ENCODE data around the gene UBE2M. TPM values are rescaled to one million over a fixed set of nuclear protein-coding genes. Genes with fewer than 3 reads are reported as not detected.
A peak's percentile ranks its signal among the peaks of the same experiment; 100 is the strongest.
"Not testable (repeated sequence)": the region's sequence is repeated elsewhere in the genome, so short reads cannot be mapped to it uniquely, and the experiment has no call there.

Gene UBE2M
- total and polyA plus RNA-seq, 4 experiments from 2014 or later = 12.4 to 58.3 (median 39.5) TPM

DNA sequence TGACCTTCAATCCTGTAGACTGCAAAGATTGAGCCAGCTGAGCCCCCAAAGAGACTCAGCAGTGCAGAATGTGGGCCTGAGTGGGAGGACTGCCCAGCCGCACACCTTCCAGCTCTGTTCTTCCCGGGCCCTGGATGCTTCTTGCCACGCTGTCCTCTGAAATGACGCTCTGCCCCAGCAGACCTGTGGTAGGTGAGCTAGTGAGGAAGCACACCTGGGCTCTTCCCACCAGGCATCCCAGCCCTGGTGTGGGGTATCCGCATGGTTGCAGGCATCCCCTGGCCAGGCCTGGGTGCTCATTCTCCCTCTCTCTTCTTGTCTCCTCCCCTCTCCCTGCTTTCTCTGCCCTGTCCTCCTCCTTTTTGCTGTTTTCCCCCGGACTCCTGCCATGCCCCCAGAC is 24.6 kb upstream of the UBE2M start:
- Mint-ChIP-seq H3K9me3 (no peaks in the 10 kb centered on the region), H3K4me3 (no peak overlapping the region), H3K27ac (peak overlapping the region in 2 of 7 donors; percentile 1 to 58), H3K36me3 (peaks cover 14 to 21% of the 10 kb centered on the region in 2 donors), H3K27me3 (no peaks in the 10 kb centered on the region), H3K4me1 (peaks cover 16 to 32% (median 26%) of the 10 kb centered on the region in 4 donors)
- POLR2A ChIA-PET (ENCODE audit: partially characterized antibody) = interaction anchor here (1.5 kb wide), 1 partner anchor 39 kb away, joined by 3 read pairs; the partner anchor contains the start of gene TRIM28
- CTCF ChIA-PET (ENCODE audit: partially characterized antibody) = interaction anchor here (13.2 kb wide), 1 partner anchor 65 kb away, joined by 260 read pairs; the partner anchor contains the start of genes SLC27A5 and ZBTB45
- no peaks in the 10 kb centered on the region for H3K27me3 ChIP-seq (ENCODE audit: insufficient read depth, low read length)
- no peaks in the 10 kb centered on the region for H3K9me3 ChIP-seq (ENCODE audit: control insufficient read depth in 1 of 2, low read length in 2 of 2)
- no peak overlapping the region for H3K27ac ChIP-seq (ENCODE audit: low read depth, low read length)
- no peak overlapping the region for H3K4me3 ChIP-seq (ENCODE audit: low read length in 2 of 2)
- peaks cover 10% of the 10 kb centered on the region for H3K36me3 ChIP-seq (ENCODE audit: insufficient read depth, low read length)
- DNase-seq = no peak
- intact Hi-C loops (cut with micrococcal nuclease) = no loop called here
- H3K4me1 ChIP-seq (ENCODE audit: insufficient read depth, low read length) = no peaks in the 10 kb centered on the region

GRCh38 chr19:58581227-58582141 is 23.1 kb upstream of the UBE2M start:
- ChIA-PET POLR2A (ENCODE audit: partially characterized antibody) (interaction anchor here (0.8 to 4.3 kb wide), 8 partner anchors 20 to 92 kb away, joined by 3 to 46 read pairs (median 4); partner anchors contain the start of genes UBE2M and ZBTB45), CTCF (ENCODE audit: partially characterized antibody) (interaction anchor here (1.0 to 13.2 kb wide), 10 partner anchors 19 to 363 kb away, joined by 3 to 260 read pairs (median 4); partner anchors contain the start of genes CHMP2A, SLC27A5, ZBTB45 and ZNF446)
- DNase-seq = peak; percentile 87 to 91 (median 88)
- H3K36me3 ChIP-seq (ENCODE audit: insufficient read depth, low read length) = peaks cover 10% of the 10 kb centered on the region
- no peaks in the 10 kb centered on the region for H3K9me3 ChIP-seq (ENCODE audit: control insufficient read depth in 1 of 2, low read length in 2 of 2)
- Mint-ChIP-seq H3K27ac (peak overlapping the region; percentile 55 to 94 (median 87)), H3K27me3 (no peaks in the 10 kb centered on the region), H3K9me3 (no peaks in the 10 kb centered on the region), H3K36me3 (peaks cover 14 to 21% of the 10 kb centered on the region in 2 donors), H3K4me1 (peaks cover 17 to 42% (median 27%) of the 10 kb centered on the region in 4 donors), H3K4me3 (peak overlapping the region in 1 of 8 donors; percentile 26)
- no peaks in the 10 kb centered on the region for H3K4me1 ChIP-seq (ENCODE audit: insufficient read depth, low read length)
- H3K4me3 ChIP-seq (ENCODE audit: low read length in 2 of 2) = no peak overlapping the region
- H3K27me3 ChIP-seq (ENCODE audit: insufficient read depth, low read length) = no peaks in the 10 kb centered on the region
- H3K27ac ChIP-seq (ENCODE audit: low read depth, low read length) = no peak overlapping the region
- intact Hi-C loops (cut with micrococcal nuclease) = loop anchor here (1.0 kb wide), 2 partner anchors 61 to 67 kb away; no protein-coding TSS in a partner anchor

DNA sequence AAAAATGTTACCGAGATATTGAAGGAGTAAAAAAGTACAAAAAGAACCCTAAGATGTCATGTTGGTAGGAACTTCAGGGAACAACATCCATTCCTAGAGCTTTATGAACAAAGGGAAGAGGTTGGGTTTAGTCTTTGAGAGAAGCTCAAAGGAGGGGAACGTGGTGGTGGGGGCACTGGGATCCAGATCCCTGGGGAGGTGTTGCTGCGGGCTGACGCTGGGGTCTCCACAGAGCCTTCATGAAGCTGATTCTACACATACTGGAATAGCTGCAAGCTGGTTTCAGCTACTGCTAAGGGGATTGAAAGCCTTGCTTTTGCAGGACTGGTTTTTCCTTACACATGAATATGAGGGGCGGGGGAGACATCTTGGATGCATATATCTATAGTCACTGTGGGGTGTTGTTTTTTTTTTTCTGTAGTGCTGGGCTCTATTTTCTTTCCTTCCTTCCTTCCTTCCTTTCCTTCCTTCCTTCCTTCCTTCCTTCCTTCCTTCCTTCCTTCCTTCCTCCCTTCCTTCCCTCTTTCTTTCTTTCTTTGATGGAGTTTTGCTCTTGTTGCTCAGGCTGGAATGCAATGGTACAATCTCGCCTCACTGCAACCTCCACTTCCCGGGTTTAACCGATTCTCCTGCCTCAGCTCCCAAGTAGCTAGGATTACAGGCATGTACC is 21.2 kb upstream of the UBE2M start:
- peaks cover 14 to 25% of the 10 kb centered on the region in 2 donors for H3K36me3 Mint-ChIP-seq
- H3K4me3 Mint-ChIP-seq = peak overlapping the region in 1 of 8 donors; percentile 20
- ChIA-PET POLR2A (ENCODE audit: partially characterized antibody) (interaction anchor here (1.1 to 4.3 kb wide), 3 partner anchors 60 to 104 kb away, joined by 3 to 46 read pairs (median 21); partner anchors contain the start of gene ZBTB45), CTCF (ENCODE audit: partially characterized antibody) (interaction anchor here (2.1 to 13.2 kb wide), 2 partner anchors 62 to 103 kb away, joined by 6 to 260 read pairs; partner anchors contain the start of genes SLC27A5, ZBTB45 and ZNF446)
- DNase-seq = no peak
- peaks cover 7% of the 10 kb centered on the region for H3K4me1 ChIP-seq (ENCODE audit: insufficient read depth, low read length)
- H3K27ac Mint-ChIP-seq = peak overlapping the region in 6 of 7 donors; percentile 3 to 96 (median 80)
- no peaks in the 10 kb centered on the region for H3K9me3 Mint-ChIP-seq
- no peak overlapping the region for H3K4me3 ChIP-seq (ENCODE audit: low read length in 2 of 2)
- intact Hi-C loops (cut with micrococcal nuclease) = no loop called here
- H3K27ac ChIP-seq (ENCODE audit: low read depth, low read length) = no peak overlapping the region
- H3K27me3 ChIP-seq (ENCODE audit: insufficient read depth, low read length) = no peaks in the 10 kb centered on the region
- H3K4me1 Mint-ChIP-seq = peaks cover 21 to 46% (median 29%) of the 10 kb centered on the region in 4 donors
- H3K27me3 Mint-ChIP-seq = no peaks in the 10 kb centered on the region
- H3K9me3 ChIP-seq (ENCODE audit: control insufficient read depth in 1 of 2, low read length in 2 of 2) = no peaks in the 10 kb centered on the region
- peaks cover 10% of the 10 kb centered on the region for H3K36me3 ChIP-seq (ENCODE audit: insufficient read depth, low read length)

DNA sequence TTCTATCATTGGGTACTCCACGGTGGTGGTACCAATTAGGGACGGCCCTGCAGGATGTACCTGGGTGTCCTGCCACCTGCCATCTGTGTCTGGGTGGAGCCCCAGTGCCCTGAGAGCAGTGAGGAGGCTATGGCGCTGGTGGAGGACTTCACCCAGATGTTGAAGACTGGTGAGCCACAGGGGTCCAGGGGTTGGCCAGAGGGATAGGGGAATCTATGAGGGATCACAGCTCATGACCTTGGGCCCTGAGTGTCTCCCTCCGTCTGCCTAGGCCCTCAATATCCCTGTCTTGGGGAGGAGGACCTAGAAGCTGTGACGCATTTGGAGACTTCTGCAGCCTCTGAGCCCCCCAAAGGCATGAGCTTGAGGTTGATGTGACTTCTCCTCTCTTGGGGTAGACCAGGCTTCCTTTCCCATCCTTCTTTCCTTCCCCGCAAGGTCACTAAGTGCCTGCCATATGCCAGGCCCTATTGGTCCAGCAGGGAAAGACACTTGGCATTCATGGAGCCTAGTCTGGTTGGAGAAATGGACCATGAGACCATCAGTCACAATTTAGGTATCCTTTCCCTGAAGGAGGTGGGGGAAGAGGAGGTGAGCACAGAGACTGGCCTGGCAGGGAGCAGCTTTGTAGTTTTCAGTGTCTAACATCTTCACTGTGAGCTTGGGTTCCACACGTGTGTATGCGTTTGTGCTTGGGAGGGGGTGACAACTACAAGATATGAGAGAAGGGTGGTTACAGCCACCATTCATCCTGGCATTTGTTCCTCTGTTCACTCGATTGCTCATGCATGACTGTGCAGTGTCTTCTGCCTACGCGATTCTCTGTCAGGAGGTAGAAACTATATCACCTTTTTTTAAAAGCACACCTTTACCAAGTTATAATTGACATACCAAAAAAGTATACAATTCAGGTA is 19.9 kb upstream of the UBE2M start:
- no peak overlapping the region for H3K27ac ChIP-seq (ENCODE audit: low read depth, low read length)
- H3K36me3 ChIP-seq (ENCODE audit: insufficient read depth, low read length) = peaks cover 8% of the 10 kb centered on the region
- peaks cover 28 to 59% (median 40%) of the 10 kb centered on the region in 4 donors for H3K4me1 Mint-ChIP-seq
- POLR2A ChIA-PET (ENCODE audit: partially characterized antibody) = interaction anchor here (4.1 to 4.3 kb wide), 2 partner anchors 58 to 65 kb away, joined by 21 to 46 read pairs; partner anchors contain the start of gene ZBTB45
- peaks cover 0 to 2% (median 0%) of the 10 kb centered on the region in 8 donors for H3K9me3 Mint-ChIP-seq
- peaks cover 13 to 28% of the 10 kb centered on the region in 2 donors for H3K36me3 Mint-ChIP-seq
- no peak for DNase-seq
- CTCF ChIA-PET (ENCODE audit: partially characterized antibody) = interaction anchor here (0.6 to 13.2 kb wide), 2 partner anchors 60 to 397 kb away, joined by 3 to 260 read pairs; partner anchors contain the start of genes SLC27A5 and ZBTB45
- intact Hi-C loops (cut with micrococcal nuclease) = no loop called here
- peak overlapping the region in 2 of 8 donors; percentile 8 to 21 for H3K4me3 Mint-ChIP-seq
- H3K27me3 ChIP-seq (ENCODE audit: insufficient read depth, low read length) = no peaks in the 10 kb centered on the region
- no peaks in the 10 kb centered on the region for H3K9me3 ChIP-seq (ENCODE audit: control insufficient read depth in 1 of 2, low read length in 2 of 2)
- peaks cover 19% of the 10 kb centered on the region for H3K4me1 ChIP-seq (ENCODE audit: insufficient read depth, low read length)
- H3K27me3 Mint-ChIP-seq = no peaks in the 10 kb centered on the region
- H3K4me3 ChIP-seq (ENCODE audit: low read length in 2 of 2) = no peak overlapping the region
- peak overlapping the region; percentile 43 to 96 (median 69) for H3K27ac Mint-ChIP-seq

- not testable (repeated sequence) for H3K27me3 Mint-ChIP-seq
- H3K4me3 Mint-ChIP-seq = peak overlapping the region in 1 of 8 donors; percentile 18
- POLR2A ChIA-PET (ENCODE audit: partially characterized antibody) = interaction anchor here (2.9 kb wide), 1 partner anchor 23 kb away, joined by 17 read pairs; the partner anchor contains the start of gene CHMP2A
Measured at GRCh38 chr19:58577581-58577980, 19.2 kb upstream of the UBE2M start.

More at GRCh38 chr19:58577581-58577980, 19.2 kb upstream of the UBE2M start:
- H3K9me3 ChIP-seq (ENCODE audit: control insufficient read depth in 1 of 2, low read length in 2 of 2); H3K27ac ChIP-seq (ENCODE audit: low read depth, low read length); H3K4me3 ChIP-seq (ENCODE audit: low read length in 2 of 2); H3K9me3 Mint-ChIP-seq; H3K36me3 ChIP-seq (ENCODE audit: insufficient read depth, low read length); DNase-seq; intact Hi-C loops (cut with micrococcal nuclease); H3K27me3 ChIP-seq (ENCODE audit: insufficient read depth, low read length): not testable (repeated sequence)
- peak overlapping the region in 4 of 7 donors; percentile 3 to 96 (median 52) for H3K27ac Mint-ChIP-seq
- CTCF ChIA-PET (ENCODE audit: partially characterized antibody) = interaction anchor here (0.6 to 13.2 kb wide), 2 partner anchors 59 to 396 kb away, joined by 3 to 260 read pairs; partner anchors contain the start of genes SLC27A5 and ZBTB45
- H3K4me1 ChIP-seq (ENCODE audit: insufficient read depth, low read length) = peaks cover 19% of the 10 kb centered on the region
- H3K36me3 Mint-ChIP-seq = peaks cover 6 to 28% of the 10 kb centered on the region in 2 donors
- peaks cover 28 to 60% (median 43%) of the 10 kb centered on the region in 4 donors for H3K4me1 Mint-ChIP-seq

All from CD4-positive, alpha-beta memory T cell (primary cell).